HG02798 (cell line): ENCODE measurements around the gene SPATA6.
"Not testable (repeated sequence)": the region's sequence is repeated elsewhere in the genome, so short reads cannot be mapped to it uniquely, and the experiment has no call there.

Experiments used
- ATAC-seq: cut with Tn5 transposase; IDR thresholded peaks from one replicate; pipeline ENCODE4 v1.9.1; 2021; ENCODE audit warnings: mild to moderate bottlenecking; ENCODE audit not compliant: unreplicated experiment, poor library complexity

The SPATA6 gene

GRCh38 chr1:48466594-48466993 is 5.4 kb downstream of the SPATA6 start:
- no peak for ATAC-seq

GRCh38 chr1:48462716-48463302 is 9.2 kb downstream of the SPATA6 start:
- no peak for ATAC-seq

- no peak for ATAC-seq
These were observed 21.5 kb downstream of the SPATA6 start for GRCh38 chr1:48450505-48450904.

GRCh38 chr1:48448932-48449331 is 23.1 kb downstream of the SPATA6 start:
- no peak for ATAC-seq

GRCh38 chr1:48444186-48444585 is 27.8 kb downstream of the SPATA6 start:
- ATAC-seq: not testable (repeated sequence)

- ATAC-seq: no peak
These were observed 29.0 kb downstream of the SPATA6 start for GRCh38 chr1:48442864-48443619.

GRCh38 chr1:48440786-48441185 is 31.2 kb downstream of the SPATA6 start:
- ATAC-seq: not testable (repeated sequence)

- no peak for ATAC-seq
These were observed 32.6 kb downstream of the SPATA6 start for GRCh38 chr1:48439380-48439779.

GRCh38 chr1:48437379-48437778 is 34.6 kb downstream of the SPATA6 start:
- ATAC-seq: not testable (repeated sequence)

GRCh38 chr1:48435312-48436002 is 36.5 kb downstream of the SPATA6 start:
- not testable (repeated sequence) for ATAC-seq

- no peak for ATAC-seq
These were observed 41.2 kb downstream of the SPATA6 start for GRCh38 chr1:48430832-48431231.

- ATAC-seq: no peak
These were observed 50.0 kb downstream of the SPATA6 start for GRCh38 chr1:48422009-48422408.

- ATAC-seq: no peak
These were observed 53.3 kb downstream of the SPATA6 start for GRCh38 chr1:48418742-48419141.

- ATAC-seq: no peak
These were observed 57.0 kb downstream of the SPATA6 start for GRCh38 chr1:48415050-48415449.

- ATAC-seq: no peak
These were observed 57.7 kb downstream of the SPATA6 start for GRCh38 chr1:48414264-48414663.

- no peak for ATAC-seq
These were observed 66.1 kb downstream of the SPATA6 start for GRCh38 chr1:48405940-48406339.

- no peak for ATAC-seq
These were observed 66.6 kb downstream of the SPATA6 start for GRCh38 chr1:48405400-48405799.

GRCh38 chr1:48402599-48402998 is 69.4 kb downstream of the SPATA6 start:
- ATAC-seq: no peak

- no peak for ATAC-seq
These were observed 75.8 kb downstream of the SPATA6 start for GRCh38 chr1:48396208-48396607.

GRCh38 chr1:48391926-48392325 is 80.1 kb downstream of the SPATA6 start:
- no peak for ATAC-seq

- no peak for ATAC-seq
These were observed 84.6 kb downstream of the SPATA6 start for GRCh38 chr1:48387409-48387808.
